Superior temporal gyrus (tissue), 1 donor: ENCODE results near the gene C21orf91.
"Not testable (repeated sequence)": the region's sequence is repeated elsewhere in the genome, so short reads cannot be mapped to it uniquely, and the experiment has no call there.

Experiments used
- DNase-seq: peaks from one replicate; pipeline ENCODE4 v3.0.0-alpha.2; 2016; ENCODE audit errors: extremely low spot score

C21orf91 gene

DNA sequence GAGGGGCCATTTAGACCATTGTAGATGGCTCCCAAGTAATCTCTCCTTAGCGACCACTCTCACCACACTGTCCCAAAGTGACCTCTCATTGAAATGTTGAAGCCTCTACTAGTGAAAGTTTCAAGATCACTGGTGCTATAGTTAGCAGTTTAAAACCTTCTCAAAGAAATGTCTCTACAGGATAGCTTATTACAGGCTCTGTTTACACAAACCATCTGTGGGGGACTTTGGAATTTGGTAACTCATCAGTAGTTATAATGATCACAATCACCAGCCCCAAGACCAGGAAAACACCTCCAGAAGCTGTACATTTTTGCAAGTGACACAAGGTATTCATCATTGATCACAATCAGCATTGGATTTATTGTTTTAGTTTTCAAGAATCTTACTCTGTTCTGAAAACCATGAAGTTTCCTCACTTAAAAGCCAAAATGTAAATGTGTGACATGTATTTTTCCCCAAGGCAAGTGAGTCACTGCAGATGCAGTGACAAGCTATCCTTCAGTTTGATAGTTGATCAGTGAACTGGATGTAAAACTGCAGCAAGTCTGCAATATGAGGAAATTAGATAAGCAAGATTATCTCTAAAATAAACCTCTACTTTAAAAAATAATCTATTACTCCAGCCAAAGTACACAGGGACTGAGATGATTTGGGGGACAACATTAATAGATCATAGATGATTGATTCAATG, 41.9 kb downstream of the C21orf91 start:
- no peak for DNase-seq

DNA sequence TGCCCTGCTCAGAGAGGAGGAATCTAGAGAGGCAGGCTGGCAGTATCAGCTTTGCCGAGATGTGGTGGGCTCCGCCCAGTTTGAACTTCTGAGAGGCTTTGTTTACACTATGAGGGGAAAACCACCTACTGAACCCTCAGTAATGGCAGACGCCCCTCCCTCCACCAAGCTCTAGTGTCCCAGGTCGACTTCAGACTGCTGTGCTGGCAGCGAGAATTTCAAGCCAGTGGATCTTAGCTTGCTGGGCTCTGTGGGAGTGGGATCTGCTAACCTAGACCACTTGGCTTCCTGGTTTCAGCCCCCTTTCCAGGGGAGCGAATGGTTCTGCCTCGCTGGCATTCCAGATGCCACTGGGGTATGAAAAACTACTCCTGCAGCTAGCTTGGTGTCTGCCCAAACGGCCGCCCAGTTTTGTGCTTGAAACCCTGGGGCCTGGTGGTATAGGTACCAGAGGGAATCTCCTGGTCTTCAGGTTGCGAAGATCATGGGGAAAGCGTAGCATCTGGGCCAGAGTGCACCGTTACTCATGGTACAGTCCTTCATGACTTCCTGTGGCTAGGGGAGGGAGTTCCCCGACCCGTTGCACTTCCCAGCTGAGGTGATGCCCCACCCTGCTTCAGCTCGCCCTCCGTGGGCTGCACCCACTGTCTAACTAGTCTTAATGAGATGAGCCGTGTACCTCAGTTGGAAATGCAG, 43.6 kb downstream of the C21orf91 start:
- DNase-seq = no peak

GRCh38 chr21:17775021-17775420, 44.1 kb downstream of the C21orf91 start:
- not testable (repeated sequence) for DNase-seq

GRCh38 chr21:17769447-17769845, 49.7 kb downstream of the C21orf91 start:
- DNase-seq = no peak

DNA sequence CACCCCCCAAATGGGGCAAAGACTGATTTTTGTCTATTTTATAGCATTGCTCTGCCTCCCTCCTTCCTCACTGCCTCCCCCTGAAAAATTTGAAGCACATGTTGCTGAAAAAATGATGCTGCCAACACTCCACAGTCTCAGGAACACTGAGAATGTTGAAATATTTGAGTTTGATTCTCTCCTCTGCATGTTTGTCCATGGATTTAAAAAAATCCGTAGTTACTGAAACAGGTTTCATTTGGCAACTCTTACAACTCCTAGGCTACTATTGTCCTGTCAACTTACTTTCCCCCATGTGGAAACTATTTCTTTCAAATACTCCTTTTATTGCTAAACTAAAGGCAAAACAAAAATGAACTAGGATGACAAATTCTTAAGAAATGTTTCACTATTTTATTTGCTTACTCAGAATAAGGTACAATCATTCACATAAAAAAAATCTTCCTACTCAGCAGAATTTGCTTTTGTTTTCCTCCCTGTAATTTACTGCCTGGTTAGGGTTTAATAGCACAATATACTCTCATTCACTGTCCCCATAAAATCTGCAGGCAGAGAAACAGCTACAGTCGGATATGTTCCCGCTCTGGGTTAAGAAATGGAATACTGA, 50.2 kb downstream of the C21orf91 start:
- DNase-seq = no peak

GRCh38 chr21:17765207-17765606, 53.9 kb downstream of the C21orf91 start:
- DNase-seq = no peak

GRCh38 chr21:17763288-17764037, 55.7 kb downstream of the C21orf91 start:
- no peak for DNase-seq

- no peak for DNase-seq
These were observed 59.5 kb downstream of the C21orf91 start for GRCh38 chr21:17759511-17760178.

GRCh38 chr21:17758683-17759082, 60.5 kb downstream of the C21orf91 start:
- DNase-seq = no peak

DNA sequence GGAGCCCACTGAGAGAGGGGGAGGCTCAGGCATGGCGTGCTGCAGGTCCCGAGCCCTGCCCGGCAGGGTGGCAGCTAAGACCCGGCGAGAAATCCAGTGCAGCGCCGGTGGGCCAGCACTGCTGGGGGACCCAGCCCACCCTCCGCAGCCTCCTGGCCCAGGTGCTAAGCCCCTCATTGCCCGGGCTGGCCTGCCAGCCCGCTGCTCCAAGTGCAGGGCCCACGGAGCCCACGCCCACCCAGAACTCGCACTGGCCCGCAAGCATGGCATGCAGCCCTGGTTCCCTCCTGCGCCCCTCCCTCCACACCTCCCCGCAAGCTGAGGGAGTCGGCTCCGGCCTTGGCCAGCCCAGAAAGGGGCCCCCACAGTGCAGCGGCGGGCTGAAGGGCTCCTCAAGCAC, 61.5 kb downstream of the C21orf91 start:
- DNase-seq = no peak

GRCh38 chr21:17753736-17754135, 65.4 kb downstream of the C21orf91 start:
- no peak for DNase-seq

DNA sequence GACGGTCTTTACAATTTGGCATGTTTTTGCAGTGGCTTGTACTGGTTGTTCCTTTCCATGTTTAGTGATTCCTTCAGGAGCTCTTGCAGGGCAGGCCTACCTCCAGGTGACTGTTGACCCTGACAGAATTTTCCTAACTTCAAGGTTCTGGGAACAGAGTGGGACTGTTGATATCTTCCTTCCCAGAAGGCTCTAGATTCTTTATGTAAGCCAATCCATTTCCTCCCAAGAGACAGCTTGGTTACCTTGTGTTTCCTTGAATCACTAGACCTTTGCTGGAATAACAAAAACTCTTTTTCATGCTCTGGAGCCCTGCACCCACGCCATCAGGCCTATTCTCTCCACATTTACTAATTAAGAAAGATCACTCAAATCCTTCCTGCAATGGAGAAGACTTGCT, 67.0 kb downstream of the C21orf91 start:
- no peak for DNase-seq

GRCh38 chr21:17746920-17747319, 72.2 kb downstream of the C21orf91 start:
- no peak for DNase-seq

DNA sequence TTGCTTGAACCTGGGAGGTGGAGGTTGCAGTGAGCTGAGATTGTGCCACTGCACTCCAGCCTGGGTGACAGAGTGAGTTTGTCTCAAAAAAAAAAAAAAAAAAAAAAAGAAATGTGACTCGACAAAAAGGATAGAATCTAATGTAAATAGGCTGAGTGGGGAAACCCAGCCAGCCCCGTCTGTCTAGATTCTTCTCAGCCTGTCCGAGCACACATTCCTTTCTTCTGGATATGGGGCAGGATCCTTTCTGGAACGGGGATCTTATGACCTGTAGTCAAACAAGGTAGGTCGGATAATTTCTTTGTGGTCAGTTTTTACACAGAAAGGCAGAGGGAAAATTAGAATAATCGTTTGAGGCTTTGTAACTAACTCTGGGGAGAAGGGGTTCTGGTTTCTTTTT, 74.1 kb downstream of the C21orf91 start:
- DNase-seq = no peak

DNA sequence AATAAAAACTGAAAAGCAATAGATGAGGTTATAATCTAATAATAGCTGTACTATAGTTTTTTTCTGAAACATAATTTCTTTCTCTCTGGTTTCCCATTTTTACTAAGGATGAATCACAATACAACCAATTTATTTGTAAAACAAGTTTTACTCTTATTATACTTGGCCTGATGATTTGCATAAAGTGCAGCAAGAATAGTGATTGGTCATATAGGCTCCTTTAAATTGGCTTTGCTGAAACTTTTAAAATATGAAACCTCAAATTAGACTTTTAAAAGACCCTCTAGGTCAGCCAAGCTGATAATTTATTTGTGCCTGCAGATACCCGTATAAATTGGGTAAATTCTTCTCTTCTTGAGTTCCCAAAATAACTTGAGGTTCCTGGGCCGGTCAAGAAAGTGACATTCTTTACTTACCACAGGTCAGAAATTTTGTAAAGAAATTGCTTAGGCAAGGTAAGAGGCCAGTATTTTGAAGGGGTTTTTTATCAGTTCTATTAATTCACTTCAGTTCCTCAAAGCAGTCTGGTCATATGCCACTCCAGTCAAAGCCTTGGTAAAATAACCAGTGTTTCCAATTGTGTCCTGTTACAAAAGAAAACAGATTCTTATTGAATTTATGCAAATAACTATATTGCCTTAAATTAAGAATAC, 76.1 kb downstream of the C21orf91 start:
- DNase-seq = no peak

GRCh38 chr21:17742181-17742580, 77.0 kb downstream of the C21orf91 start:
- DNase-seq = no peak
